ENCODE results near the gene CDH12.
"Not testable (repeated sequence)": the region's sequence is repeated elsewhere in the genome, so short reads cannot be mapped to it uniquely, and the experiment has no call there.

The CDH12 gene

GRCh38 chr5:22651355-22651754 is 201.8 kb downstream of the CDH12 start:
- DNase-seq: no peak

- DNase-seq: no peak
Observed at GRCh38 chr5:22650511-22650910, 202.6 kb downstream of the CDH12 start.

- no peak for DNase-seq
Observed at GRCh38 chr5:22649074-22649473, 204.1 kb downstream of the CDH12 start.

GRCh38 chr5:22644859-22645258 is 208.3 kb downstream of the CDH12 start:
- no peak for DNase-seq

GRCh38 chr5:22643356-22643755 is 209.8 kb downstream of the CDH12 start:
- no peak for DNase-seq

- no peak for DNase-seq
Observed at GRCh38 chr5:22631683-22632082, 221.5 kb downstream of the CDH12 start.

- no peak for DNase-seq
Observed at GRCh38 chr5:22627029-22627428, 226.1 kb downstream of the CDH12 start.

- no peak for DNase-seq
Observed at GRCh38 chr5:22625451-22625850, 227.7 kb downstream of the CDH12 start.

- DNase-seq: no peak
Observed at GRCh38 chr5:22621084-22621483, 232.1 kb downstream of the CDH12 start.

GRCh38 chr5:22615964-22616363 is 237.2 kb downstream of the CDH12 start:
- no peak for DNase-seq

GRCh38 chr5:22614486-22615094 is 238.6 kb downstream of the CDH12 start:
- no peak for DNase-seq

GRCh38 chr5:22612928-22613327 is 240.2 kb downstream of the CDH12 start:
- no peak for DNase-seq

GRCh38 chr5:22611327-22611726 is 241.8 kb downstream of the CDH12 start:
- DNase-seq: no peak

- DNase-seq: not testable (repeated sequence)
Observed at GRCh38 chr5:22607498-22607897, 245.6 kb downstream of the CDH12 start.

GRCh38 chr5:22605473-22605872 is 247.7 kb downstream of the CDH12 start:
- DNase-seq: no peak

- no peak for DNase-seq
Observed at GRCh38 chr5:22604711-22605110, 248.4 kb downstream of the CDH12 start.

GRCh38 chr5:22598796-22599195 is 254.3 kb downstream of the CDH12 start:
- DNase-seq: no peak

GRCh38 chr5:22596404-22596970 is 256.7 kb downstream of the CDH12 start:
- no peak for DNase-seq

GRCh38 chr5:22594491-22594890 is 258.7 kb downstream of the CDH12 start:
- DNase-seq: no peak

GRCh38 chr5:22593592-22593991 is 259.6 kb downstream of the CDH12 start:
- DNase-seq: no peak

GRCh38 chr5:22591461-22591860 is 261.7 kb downstream of the CDH12 start:
- DNase-seq: no peak

- DNase-seq: no peak
Observed at GRCh38 chr5:22590677-22591268, 262.4 kb downstream of the CDH12 start.

GRCh38 chr5:22577711-22578110 is 275.4 kb downstream of the CDH12 start:
- DNase-seq: no peak

Data from hypothalamus (tissue), 51 donors.